Measurements from ENCODE around the gene MKNK1. TPM values are rescaled to one million over a fixed set of nuclear protein-coding genes. Genes with fewer than 3 reads are reported as not detected.

The MKNK1 gene
- total RNA-seq, 1 donor from 2014 or later, result 58.4 TPM

- H3K36me3 Mint-ChIP-seq (ENCODE audit: unreplicated experiment), result peaks cover 10% of the 10 kb centered on the region
Measured at GRCh38 chr1:46643368-46643775, 39.3 kb upstream of the MKNK1 start.

GRCh38 chr1:46642115-46642680 is 38.1 kb upstream of the MKNK1 start:
- DNase-seq, result no peak
- peaks cover 6% of the 10 kb centered on the region for H3K36me3 Mint-ChIP-seq (ENCODE audit: unreplicated experiment)
- no peak overlapping the region for H3K4me3 Mint-ChIP-seq (ENCODE audit: unreplicated experiment)
- no peaks in the 10 kb centered on the region for H3K4me1 Mint-ChIP-seq (ENCODE audit: low read depth, unreplicated experiment)
- no peaks in the 10 kb centered on the region for H3K9me3 Mint-ChIP-seq (ENCODE audit: unreplicated experiment)
- no peak overlapping the region for H3K27ac Mint-ChIP-seq (ENCODE audit: unreplicated experiment)
- H3K27me3 Mint-ChIP-seq (ENCODE audit: unreplicated experiment), result peaks cover 2% of the 10 kb centered on the region
- TF ChIP-seq CTCF (IDR thresholded peaks at IDR 0.05; ENCODE audit: partially characterized antibody, unreplicated experiment), result no peak

More at GRCh38 chr1:46643368-46643775, 39.3 kb upstream of the MKNK1 start:
- no peak overlapping the region for H3K27ac Mint-ChIP-seq (ENCODE audit: unreplicated experiment)
- H3K4me1 Mint-ChIP-seq (ENCODE audit: low read depth, unreplicated experiment), result no peaks in the 10 kb centered on the region
- H3K4me3 Mint-ChIP-seq (ENCODE audit: unreplicated experiment), result no peak overlapping the region
- H3K27me3 Mint-ChIP-seq (ENCODE audit: unreplicated experiment), result peaks cover 2% of the 10 kb centered on the region
- DNase-seq, result no peak
- no peaks in the 10 kb centered on the region for H3K9me3 Mint-ChIP-seq (ENCODE audit: unreplicated experiment)
- no peak for TF ChIP-seq CTCF (IDR thresholded peaks at IDR 0.05; ENCODE audit: partially characterized antibody, unreplicated experiment)

- no peak for TF ChIP-seq CTCF (IDR thresholded peaks at IDR 0.05; ENCODE audit: partially characterized antibody, unreplicated experiment)
- H3K4me3 Mint-ChIP-seq (ENCODE audit: unreplicated experiment), result no peak overlapping the region
- DNase-seq, result no peak
- no peaks in the 10 kb centered on the region for H3K27me3 Mint-ChIP-seq (ENCODE audit: unreplicated experiment)
- H3K9me3 Mint-ChIP-seq (ENCODE audit: unreplicated experiment), result no peaks in the 10 kb centered on the region
- H3K27ac Mint-ChIP-seq (ENCODE audit: unreplicated experiment), result no peak overlapping the region
- H3K36me3 Mint-ChIP-seq (ENCODE audit: unreplicated experiment), result no peaks in the 10 kb centered on the region
- H3K4me1 Mint-ChIP-seq (ENCODE audit: low read depth, unreplicated experiment), result no peaks in the 10 kb centered on the region
Measured at GRCh38 chr1:46639547-46639946, 35.5 kb upstream of the MKNK1 start.

GRCh38 chr1:46638921-46639320 is 34.9 kb upstream of the MKNK1 start:
- Mint-ChIP-seq H3K9me3 (ENCODE audit: unreplicated experiment) (no peaks in the 10 kb centered on the region), H3K36me3 (ENCODE audit: unreplicated experiment) (no peaks in the 10 kb centered on the region), H3K4me1 (ENCODE audit: low read depth, unreplicated experiment) (no peaks in the 10 kb centered on the region), H3K27me3 (ENCODE audit: unreplicated experiment) (no peaks in the 10 kb centered on the region), H3K27ac (ENCODE audit: unreplicated experiment) (no peak overlapping the region), H3K4me3 (ENCODE audit: unreplicated experiment) (no peak overlapping the region)
- TF ChIP-seq CTCF (IDR thresholded peaks at IDR 0.05; ENCODE audit: partially characterized antibody, unreplicated experiment), result no peak
- DNase-seq, result no peak

GRCh38 chr1:46637444-46638083 is 33.5 kb upstream of the MKNK1 start:
- Mint-ChIP-seq H3K4me1 (ENCODE audit: low read depth, unreplicated experiment) (no peaks in the 10 kb centered on the region), H3K27ac (ENCODE audit: unreplicated experiment) (no peak overlapping the region), H3K27me3 (ENCODE audit: unreplicated experiment) (no peaks in the 10 kb centered on the region), H3K36me3 (ENCODE audit: unreplicated experiment) (no peaks in the 10 kb centered on the region), H3K4me3 (ENCODE audit: unreplicated experiment) (no peak overlapping the region), H3K9me3 (ENCODE audit: unreplicated experiment) (no peaks in the 10 kb centered on the region)
- no peak for DNase-seq
- TF ChIP-seq CTCF (IDR thresholded peaks at IDR 0.05; ENCODE audit: partially characterized antibody, unreplicated experiment), result no peak
